Adrenal gland (tissue), 12 donors: ENCODE measurements around the gene TUBA1A. TPM values are rescaled to one million over a fixed set of nuclear protein-coding genes. Genes with fewer than 3 reads are reported as not detected.
"Not testable (repeated sequence)": the region's sequence is repeated elsewhere in the genome, so short reads cannot be mapped to it uniquely, and the experiment has no call there.

Experiments
- DNase-seq, 7 donors: peaks; one replicate each; pipeline ENCODE4 v3.0.0-alpha.2; 2019 to 2020
- H3K27ac ChIP-seq, 5 donors: fragments of 200-600 bp; sonication (generic) in 4 of 5; 1 replicate in 3 of 5; 2 replicates in 2 of 5; pipeline versions ENCODE4 v1.5.1 to v1.8.0; 2016 to 2020; ENCODE audit warnings: mild to moderate bottlenecking in 1 of 5
- H3K27me3 ChIP-seq: fragments of 200-600 bp; 2 replicates; pipeline ENCODE4 v1.8.0; 2021
- H3K36me3 ChIP-seq, 2 donors: fragments of 200-600 bp; replicated peaks in 1 of 2; 1 replicate in 1 of 2; 2 replicates in 1 of 2; pipeline versions ENCODE4 v1.5.1 to v1.8.0; 2018 to 2022
- H3K4me1 ChIP-seq, 2 donors: fragments of 200-600 bp; replicated peaks in 1 of 2; 1 replicate in 1 of 2; 2 replicates in 1 of 2; pipeline versions ENCODE4 v1.5.1 to v1.8.0; 2018 to 2021
- H3K4me3 ChIP-seq, 4 donors: fragments of 200-600 bp; sonication (generic) in 3 of 4; one replicate each; pipeline ENCODE4 v1.5.1; 2016 to 2018
- H3K9me3 ChIP-seq, 3 donors: fragments of 200-600 bp; sonication (generic) in 1 of 3; replicated peaks in 1 of 3; 1 replicate in 2 of 3; 2 replicates in 1 of 3; pipeline versions ENCODE4 v1.5.1 to v1.8.0; 2016 to 2021
- CTCF ChIP-seq, 6 experiments: fragments of 450-650 bp in 4 of 6; fragments of 200-600 bp in 2 of 6; sonication (generic) in 1 of 6; IDR thresholded peaks; 1 replicate in 5 of 6; 2 replicates in 1 of 6; pipeline versions ENCODE4 v1.5.1 to v1.8.0; 2016 to 2021; ENCODE audit warnings: antibody characterized with exemption in 6 of 6, mild to moderate bottlenecking in 2 of 6, moderate library complexity in 1 of 6
- POLR2A ChIP-seq, 2 donors: fragments of 450-650 bp; IDR thresholded peaks; one replicate each; pipeline ENCODE4 v1.6.1; 2017; ENCODE audit warnings: antibody characterized with exemption in 2 of 2, mild to moderate bottlenecking in 2 of 2, moderate library complexity in 1 of 2
- WGBS, 4 donors: extraction: QIAGEN DNeasy Blood & Tissue Kit in 2 of 4; methylation state at CpG; one replicate each; pipeline versions ENCODE4 v1.1.5 to v1.1.7; 2013 to 2017; 5-methylcytosine and 5-hydroxymethylcytosine counted together
- intact Hi-C, 2 donors: fragments of 100-400 bp; cut with DNase I; formaldehyde crosslinking; loops; one replicate each; pipeline versions ENCODE4 v1.14.1 to v1.15.0; 2022 to 2023
- polyA plus RNA-seq, 3 donors: library from polyadenylated mRNA; stranded (reverse); fragments of 200-250 nt in 2 of 3; fragments of 350-450 nt in 1 of 3; fragmentation: Illumina TruSeq in 1 of 3; extraction: RNeasy Lipid Tissue Mini Kit (QIAGEN cat#74804) in 1 of 3; gene quantifications; one replicate each; pipeline ENCODE4 v1.2.3, GENCODE V29; 2013 to 2014
- total RNA-seq, 9 donors: library from RNA; depleted of rRNA in 4 of 9; stranded (reverse); fragments of >200 nt in 4 of 9; fragments of 120-200 nt in 1 of 9; fragmentation: NEBNext Ultra II Directional in 1 of 9; extraction: Animal tissue kit (Norgen Biotek cat#: 25700) in 1 of 9; gene quantifications; one replicate each; pipeline versions ENCODE4 v1.1.0 to v1.2.4, GENCODE V29; 2013 to 2023
- donor health status: healthy with polysubstance abuse.
- donor health status: Bipolar disorder and iron deficiency.
- donor health status: DM: yes; HTN: yes; CAD: no.
- donor health status: DM: no; HTN: no; CAD: no.
- donor health status: DM: no; HTN: no; CAD: no.
- donor health status: DM: yes; HTN: yes; CAD: no.

Gene TUBA1A
- total and polyA plus RNA-seq, 12 donors, result 59.1 to 315 (median 144) TPM

- intact Hi-C loops, result no loop called here
- WGBS, 4 donors, result 63 to 78% (median 77%) methylated on average over 5 of the region's 5 CpGs
Measured at GRCh38 chr12:49197256-49197655, 8.4 kb upstream of the TUBA1A start.

GRCh38 chr12:49195736-49196135 is 6.9 kb upstream of the TUBA1A start:
- H3K9me3 ChIP-seq, result no peaks in the 10 kb centered on the region
- 80 to 86% (median 83%) methylated on average over 3 of the region's 3 CpGs for WGBS, 4 donors
- H3K36me3 ChIP-seq, result no peaks in the 10 kb centered on the region
- DNase-seq, result peak in 2 of 7 donors; percentile 9 to 21
- H3K27ac ChIP-seq, result peak overlapping the region in 3 of 5 donors; percentile 24 to 45 (median 34)
- no peak for TF ChIP-seq POLR2A (IDR thresholded peaks at IDR 0.05)
- no peak for TF ChIP-seq CTCF (IDR thresholded peaks at IDR 0.05)
- intact Hi-C loops, result no loop called here
- H3K4me3 ChIP-seq, result no peak overlapping the region
- H3K4me1 ChIP-seq, result peaks cover 2 to 5% of the 10 kb centered on the region in 2 donors
- no peaks in the 10 kb centered on the region for H3K27me3 ChIP-seq

More at GRCh38 chr12:49197256-49197655, 8.4 kb upstream of the TUBA1A start:
- H3K9me3 ChIP-seq, result no peaks in the 10 kb centered on the region
- DNase-seq, result peak in 1 of 7 donors; percentile 4
- no peaks in the 10 kb centered on the region for H3K36me3 ChIP-seq
- peaks cover 12 to 21% of the 10 kb centered on the region in 2 donors for H3K4me1 ChIP-seq
- TF ChIP-seq POLR2A (IDR thresholded peaks at IDR 0.05), result no peak
- no peak for TF ChIP-seq CTCF (IDR thresholded peaks at IDR 0.05)
- H3K27me3 ChIP-seq, result no peaks in the 10 kb centered on the region
- H3K27ac ChIP-seq, result peak overlapping the region in 1 of 5 donors; percentile 20
- no peak overlapping the region for H3K4me3 ChIP-seq

GRCh38 chr12:49193746-49194145 is 4.9 kb upstream of the TUBA1A start:
- intact Hi-C loops, H3K4me3 ChIP-seq, H3K27ac ChIP-seq, H3K36me3 ChIP-seq, H3K4me1 ChIP-seq, H3K9me3 ChIP-seq, H3K27me3 ChIP-seq: not testable (repeated sequence)
- 87 to 95% (median 92%) methylated on average over 4 of the region's 4 CpGs for WGBS, 4 donors
- DNase-seq, result peak in 2 of 7 donors; percentile 8 to 15

GRCh38 chr12:49191498-49191897 is 2.6 kb upstream of the TUBA1A start:
- intact Hi-C loops, result not testable (repeated sequence)
- 89 to 95% (median 93%) methylated on average over 6 of the region's 6 CpGs for WGBS, 4 donors

GRCh38 chr12:49190974-49191373 is 2.1 kb upstream of the TUBA1A start:
- H3K27me3 ChIP-seq, result no peaks in the 10 kb centered on the region
- peaks cover 9 to 19% of the 10 kb centered on the region in 2 donors for H3K4me1 ChIP-seq
- no peaks in the 10 kb centered on the region for H3K9me3 ChIP-seq
- WGBS, 4 donors, result 85 to 95% (median 89%) methylated on average over 3 of the region's 3 CpGs
- H3K36me3 ChIP-seq, result peaks cover 0 to 2% of the 10 kb centered on the region in 2 donors
- TF ChIP-seq CTCF (IDR thresholded peaks at IDR 0.05) (no peak), POLR2A (IDR thresholded peaks at IDR 0.05) (no peak)
- H3K4me3 ChIP-seq, result no peak overlapping the region
- no peak overlapping the region for H3K27ac ChIP-seq
- no peak for DNase-seq
- intact Hi-C loops, result no loop called here

More at GRCh38 chr12:49191498-49191897, 2.6 kb upstream of the TUBA1A start:
- not testable (repeated sequence) for DNase-seq, H3K36me3 ChIP-seq, H3K9me3 ChIP-seq, H3K27ac ChIP-seq, H3K27me3 ChIP-seq, H3K4me3 ChIP-seq
- H3K4me1 ChIP-seq, result peaks cover 9 to 19% of the 10 kb centered on the region in 2 donors
